Endothelial cell of umbilical vein (primary cell): ENCODE measurements around the gene GRIA4. TPM values are rescaled to one million over a fixed set of nuclear protein-coding genes. Genes with fewer than 3 reads are reported as not detected.

Source experiments
- BruUV-seq: library from RNA; stranded (reverse); fragments of 400-500 nt; replicated peaks from 2 replicates; lab custom pipeline; 2021; lab: Mats Ljungman, UMichigan
- CTCF ChIA-PET: fragments of 300-600, 350-600 bp; sonication (Branson Sonifier 250); formaldehyde crosslinking; loops from one replicate; lab custom pipeline; 2021; ENCODE audit warnings: antibody characterized with exemption, inconsistent platforms; lab: Charles Lee
- POLR2A ChIA-PET: fragments of 300-600, 350-600 bp; sonication (Branson Sonifier 250); formaldehyde crosslinking; loops from one replicate; lab custom pipeline; 2021; ENCODE audit warnings: antibody characterized with exemption, inconsistent platforms; lab: Charles Lee
- DNase-seq: peaks from one replicate; pipeline ENCODE4 v3.0.0-alpha.2; 2011; ENCODE audit warnings: low read depth, low spot score
- FAIRE-seq: peaks from 2 replicates; lab custom pipeline; 2011; peaks lifted over from hg19 to GRCh38; lab: Jason Lieb, UNC
- H2AFZ ChIP-seq: 2 replicates; pipeline ENCODE4 v1.6.0; 2012; ENCODE audit warnings: low read depth, low read length, control low read depth, inconsistent platforms
- H3K27ac ChIP-seq: 2 replicates; pipeline ENCODE4 v1.5.1; 2011; ENCODE audit warnings: low read depth, mild to moderate bottlenecking, control low read depth, low read length, moderate library complexity; ENCODE audit not compliant: insufficient read depth
- H3K27me3 ChIP-seq, 2 experiments: 2 replicates each; pipeline versions ENCODE4 v1.6.0 to v1.6.1; 2011; ENCODE audit warnings: low read length in 2 of 2, mixed read lengths in 1 of 2; ENCODE audit not compliant: control insufficient read depth in 2 of 2, insufficient read depth in 2 of 2
- H3K36me3 ChIP-seq, 2 experiments: 2 replicates in 1 of 2; 3 replicates in 1 of 2; pipeline ENCODE4 v1.5.1; 2011; ENCODE audit warnings: low read length in 2 of 2, mild to moderate bottlenecking in 1 of 2, moderate library complexity in 1 of 2; ENCODE audit not compliant: control insufficient read depth in 2 of 2, insufficient read depth in 2 of 2; ENCODE audit errors: extremely low read depth in 1 of 2
- H3K4me1 ChIP-seq: 3 replicates; pipeline ENCODE4 v1.5.1; 2011; ENCODE audit warnings: mild to moderate bottlenecking, low read length; ENCODE audit not compliant: control insufficient read depth, insufficient read depth; ENCODE audit errors: extremely low read depth
- H3K4me2 ChIP-seq: 2 replicates; pipeline ENCODE4 v1.6.1; 2011; ENCODE audit warnings: low read length, control low read depth, mixed read lengths; ENCODE audit not compliant: insufficient read depth
- H3K4me3 ChIP-seq, 3 experiments: fragments of 200-600 bp in 1 of 3; sonication (generic), shearing (Covaris generic) in 1 of 3; replicated peaks in 1 of 3; 2 replicates each; pipeline ENCODE4 v1.5.1; 2011 to 2016; ENCODE audit warnings: control low read depth in 3 of 3, low read length in 3 of 3, mild to moderate bottlenecking in 2 of 3, inconsistent platforms in 1 of 3, low read depth in 1 of 3, moderate library complexity in 1 of 3; ENCODE audit not compliant: insufficient read depth in 1 of 3
- H3K79me2 ChIP-seq: 2 replicates; pipeline ENCODE4 v1.6.0; 2012; ENCODE audit warnings: low read length, inconsistent platforms; ENCODE audit not compliant: control insufficient read depth, insufficient read depth
- H3K9ac ChIP-seq: replicated peaks from 2 replicates; pipeline ENCODE3; 2011; ENCODE audit warnings: low read length, control low read depth; ENCODE audit not compliant: insufficient read depth; ENCODE audit errors: extremely low read depth
- H3K9me1 ChIP-seq: replicated peaks from 3 replicates; pipeline ENCODE4 v1.6.0; 2011; ENCODE audit warnings: mild to moderate bottlenecking, low read length; ENCODE audit not compliant: control insufficient read depth, insufficient read depth; ENCODE audit errors: extremely low read depth
- H3K9me3 ChIP-seq: replicated peaks from 2 replicates; pipeline ENCODE4 v1.5.1; 2012; ENCODE audit warnings: low read length, inconsistent platforms; ENCODE audit not compliant: control insufficient read depth, insufficient read depth
- H4K20me1 ChIP-seq: replicated peaks from 2 replicates; pipeline ENCODE3; 2011; ENCODE audit warnings: mild to moderate bottlenecking, low read length; ENCODE audit not compliant: control insufficient read depth, insufficient read depth; ENCODE audit errors: extremely low read depth
- CTCF ChIP-seq, 2 donors: IDR thresholded peaks; 1 replicate in 1 of 2; 2 replicates in 1 of 2; pipeline ENCODE4 v1.5.1; 2011; ENCODE audit warnings: low read length in 2 of 2, mild to moderate bottlenecking in 2 of 2, moderate library complexity in 2 of 2, control low read depth in 1 of 2, inconsistent platforms in 1 of 2, low read depth in 1 of 2; ENCODE audit not compliant: insufficient read depth in 1 of 2; ENCODE audit errors: extremely low read depth in 1 of 2
- EZH2 ChIP-seq: IDR thresholded peaks from 2 replicates; pipeline ENCODE4 v1.6.1; 2012; ENCODE audit warnings: borderline replicate concordance, low read depth, mild to moderate bottlenecking, moderate library complexity, low read length, inconsistent platforms; ENCODE audit not compliant: severe bottlenecking
- FOS ChIP-seq: IDR thresholded peaks from 2 replicates; pipeline ENCODE4 v1.6.1; 2011; ENCODE audit warnings: mild to moderate bottlenecking, low read length, moderate library complexity, borderline replicate concordance; ENCODE audit not compliant: insufficient read depth
- GATA2 ChIP-seq: IDR thresholded peaks from 2 replicates; pipeline ENCODE4 v1.7.0; 2011; ENCODE audit warnings: low read depth, mild to moderate bottlenecking, moderate library complexity, mixed read lengths, low read length; ENCODE audit not compliant: insufficient read length, insufficient read depth
- JUN ChIP-seq: IDR thresholded peaks from 2 replicates; pipeline ENCODE4 v1.6.1; 2011; ENCODE audit warnings: borderline replicate concordance, low read depth; ENCODE audit not compliant: insufficient read length, insufficient read depth
- MAX ChIP-seq: IDR thresholded peaks from 2 replicates; pipeline ENCODE4 v1.6.1; 2011; ENCODE audit not compliant: insufficient read depth, insufficient read length
- MYC ChIP-seq: IDR thresholded peaks from one replicate; pipeline ENCODE4 v1.6.1; 2011; ENCODE audit warnings: mild to moderate bottlenecking, low read depth, low read length
- POLR2A ChIP-seq: IDR thresholded peaks from 2 replicates; pipeline ENCODE4 v1.6.1; 2012; ENCODE audit warnings: low read depth, mild to moderate bottlenecking, control low read depth, low read length
- POLR2AphosphoS5 ChIP-seq: IDR thresholded peaks from 2 replicates; pipeline ENCODE4 v1.6.1; 2012; ENCODE audit warnings: low read depth, mild to moderate bottlenecking, control low read depth, low read length, moderate library complexity; ENCODE audit not compliant: insufficient read depth
- dilution Hi-C: fragments of 300-500 bp; cut with MboI; formaldehyde crosslinking; loops from one replicate; pipeline ENCODE4 v1.15.0; 2019; ENCODE audit warnings: low sequenced_read_pairs; ENCODE audit not compliant: extremely low pct_ligation_motif_present
- intact Hi-C: fragments of 100-400 bp; cut with micrococcal nuclease; formaldehyde crosslinking; loops from one replicate; pipeline ENCODE4 v1.10.0; 2022
- polyA plus RNA-seq, 4 experiments: library from polyadenylated mRNA; depleted of rRNA in 3 of 4; stranded (reverse) in 3 of 4; unstranded in 1 of 4; fragments of >200 nt; gene quantifications; 2 replicates each; pipeline versions ENCODE4 v1.2.1 to v1.2.3, GENCODE V29; 2011 to 2012; ENCODE audit warnings: missing spikeins in 1 of 4
- total RNA-seq: library from RNA; stranded (reverse); gene quantifications from 2 replicates; pipeline ENCODE4 v1.2.3, GENCODE V29; 2021

The GRIA4 gene
- total and polyA plus RNA-seq, 2 donors (not counting 3 experiments of a cell fraction or from before 2014, with no cell fraction given): not detected

- dilution Hi-C loops: no loop called here
- FAIRE-seq: no peak
Observed at GRCh38 chr11:105942921-105943320, 333.0 kb downstream of the GRIA4 start.

More at GRCh38 chr11:105942921-105943320, 333.0 kb downstream of the GRIA4 start:
- H3K4me1 ChIP-seq: peaks cover 1% of the 10 kb centered on the region
- intact Hi-C loops: no loop called here
- H3K4me2 ChIP-seq: no peak overlapping the region
- TF ChIP-seq GATA2 (no peak), POLR2AphosphoS5 (no peak), MAX (no peak), JUN (no peak), MYC (no peak), POLR2A (no peak), EZH2 (no peak), FOS (no peak), CTCF (IDR thresholded peaks at IDR 0.05; ENCODE audit: extremely low read depth in 1 of 2, insufficient read depth in 1 of 2, low read depth in 1 of 2, low read length in 2 of 2) (no peak)
- H3K36me3 ChIP-seq: no peaks in the 10 kb centered on the region
- H2AFZ ChIP-seq: no peak overlapping the region
- no peak for DNase-seq
- H3K9ac ChIP-seq: no peak overlapping the region
- H4K20me1 ChIP-seq: no peaks in the 10 kb centered on the region
- no peaks in the 10 kb centered on the region for H3K9me3 ChIP-seq
- no peaks in the 10 kb centered on the region for H3K9me1 ChIP-seq
- H3K79me2 ChIP-seq: no peaks in the 10 kb centered on the region
- CTCF ChIA-PET: interaction anchor here (1.2 to 1.3 kb wide), 2 partner anchors 12 kb away, joined by 3 read pairs; no protein-coding TSS in a partner anchor
- POLR2A ChIA-PET: no interaction called here
- no peak overlapping the region for H3K4me3 ChIP-seq
- no peak overlapping the region for H3K27ac ChIP-seq
- H3K27me3 ChIP-seq: no peaks in the 10 kb centered on the region
- BruUV-seq: no TSS peak
